Measurements from ENCODE around the gene WDR76. TPM values are rescaled to one million over a fixed set of nuclear protein-coding genes. Genes with fewer than 3 reads are reported as not detected.

The WDR76 gene
- 3.9 and 26.1 TPM in 2 replicates for total RNA-seq

DNA sequence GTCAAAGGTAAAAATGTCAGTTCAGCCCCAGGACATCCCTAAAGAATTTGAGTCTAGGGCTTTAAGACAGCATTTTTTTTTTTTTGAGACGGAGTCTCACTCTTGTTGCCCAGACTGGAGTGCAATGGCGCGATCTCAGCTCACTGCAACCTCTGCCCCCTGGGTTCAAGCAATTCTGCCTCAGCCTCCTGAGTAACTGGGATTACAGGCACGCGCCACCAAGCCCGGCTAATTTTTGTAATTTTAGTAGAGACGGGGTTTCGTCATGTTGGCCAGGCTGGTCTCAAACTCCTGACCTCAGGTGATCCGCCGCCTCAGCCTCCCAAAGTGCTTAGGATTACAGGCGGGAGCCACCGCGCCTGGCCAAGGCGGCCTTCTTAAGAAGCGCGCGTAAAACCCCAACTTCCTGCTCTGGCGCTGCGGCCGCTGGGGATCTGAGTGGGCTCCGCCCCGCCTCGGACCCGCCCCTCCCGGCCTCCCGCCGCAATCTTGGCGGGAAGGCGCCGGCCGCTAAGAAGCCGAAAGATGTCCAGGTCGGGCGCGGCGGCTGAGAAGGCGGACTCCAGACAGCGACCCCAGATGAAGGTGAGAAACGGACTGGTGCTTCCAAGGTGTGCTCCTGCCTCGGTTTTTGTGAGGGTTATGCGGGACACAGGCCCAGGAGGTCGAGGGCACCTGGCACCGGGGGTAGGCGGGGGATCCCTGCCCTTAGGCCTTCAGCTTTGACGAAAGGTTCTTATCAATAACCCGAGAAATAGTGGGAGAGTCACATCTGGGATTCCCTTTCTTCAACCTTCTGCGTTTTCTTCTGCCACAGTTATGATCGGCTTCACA is at the start of gene WDR76:
WDR76 (plus strand) TSS at position 495 of the 834 bp plus-strand sequence; CDS start at position 526, 31 bp downstream.

DNA sequence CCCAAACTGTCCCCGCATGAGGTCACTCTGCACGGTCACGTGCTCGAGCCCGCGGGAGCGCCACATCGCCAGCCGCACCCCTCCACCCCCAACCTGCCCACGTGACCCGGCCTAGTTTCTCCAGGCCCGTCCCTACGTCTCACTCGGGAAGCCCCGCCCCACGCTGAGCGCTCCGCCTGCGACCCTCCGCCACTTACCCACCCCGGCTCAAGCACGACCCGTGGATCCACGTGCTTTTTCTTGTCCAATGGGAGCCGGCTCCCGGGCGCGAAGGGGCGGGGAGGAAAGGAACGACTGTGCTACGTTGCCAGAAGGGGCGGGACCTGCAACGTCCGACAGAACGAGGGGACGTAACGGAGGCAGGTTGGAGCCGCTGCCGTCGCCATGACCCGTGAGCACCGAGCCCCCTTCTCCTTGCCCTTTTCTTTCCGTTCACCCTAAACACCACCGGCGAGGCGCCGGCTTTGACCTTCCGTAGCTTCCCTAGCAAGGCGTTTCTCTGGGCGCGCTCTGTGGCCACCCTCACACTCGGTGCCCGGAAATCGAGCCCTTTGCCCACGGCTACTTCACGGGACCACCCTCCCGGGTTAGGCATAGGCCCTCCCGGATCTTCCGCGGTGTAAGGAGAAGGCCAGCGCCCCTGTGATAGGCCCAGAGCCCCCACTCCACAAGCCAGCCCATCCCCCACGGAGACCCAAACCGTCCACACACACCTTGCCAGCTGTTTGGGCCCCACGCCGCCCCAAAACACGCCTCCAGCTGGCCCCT is 34.6 kb upstream of the WDR76 start, which contains the start of gene SERF2:
SERF2 (plus strand) TSS at position 328 of the 768 bp plus-strand sequence; CDS start at position 385, 57 bp downstream.

DNA sequence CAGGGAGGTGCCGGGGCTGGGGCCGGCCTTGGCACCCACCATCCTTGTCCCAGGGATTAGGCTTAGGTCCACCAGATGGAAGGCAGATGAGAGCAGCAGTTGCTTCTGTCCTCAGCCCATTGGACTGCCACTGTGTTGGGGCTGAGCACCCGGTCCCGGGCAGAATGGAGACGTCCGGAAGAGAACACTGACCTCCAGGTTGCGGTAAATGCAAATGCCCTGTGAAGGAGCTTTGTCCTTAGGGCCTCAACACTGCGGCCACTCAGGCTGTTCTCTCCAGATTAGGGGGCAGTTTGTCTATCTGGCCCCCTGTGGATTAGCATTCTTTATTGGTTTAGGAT is 26.9 kb upstream of the WDR76 start, which contains the start of gene SERINC4:
SERINC4 (minus strand) TSS at position 276 of the 341 bp plus-strand sequence; CDS start at position 42, 234 bp downstream.

DNA sequence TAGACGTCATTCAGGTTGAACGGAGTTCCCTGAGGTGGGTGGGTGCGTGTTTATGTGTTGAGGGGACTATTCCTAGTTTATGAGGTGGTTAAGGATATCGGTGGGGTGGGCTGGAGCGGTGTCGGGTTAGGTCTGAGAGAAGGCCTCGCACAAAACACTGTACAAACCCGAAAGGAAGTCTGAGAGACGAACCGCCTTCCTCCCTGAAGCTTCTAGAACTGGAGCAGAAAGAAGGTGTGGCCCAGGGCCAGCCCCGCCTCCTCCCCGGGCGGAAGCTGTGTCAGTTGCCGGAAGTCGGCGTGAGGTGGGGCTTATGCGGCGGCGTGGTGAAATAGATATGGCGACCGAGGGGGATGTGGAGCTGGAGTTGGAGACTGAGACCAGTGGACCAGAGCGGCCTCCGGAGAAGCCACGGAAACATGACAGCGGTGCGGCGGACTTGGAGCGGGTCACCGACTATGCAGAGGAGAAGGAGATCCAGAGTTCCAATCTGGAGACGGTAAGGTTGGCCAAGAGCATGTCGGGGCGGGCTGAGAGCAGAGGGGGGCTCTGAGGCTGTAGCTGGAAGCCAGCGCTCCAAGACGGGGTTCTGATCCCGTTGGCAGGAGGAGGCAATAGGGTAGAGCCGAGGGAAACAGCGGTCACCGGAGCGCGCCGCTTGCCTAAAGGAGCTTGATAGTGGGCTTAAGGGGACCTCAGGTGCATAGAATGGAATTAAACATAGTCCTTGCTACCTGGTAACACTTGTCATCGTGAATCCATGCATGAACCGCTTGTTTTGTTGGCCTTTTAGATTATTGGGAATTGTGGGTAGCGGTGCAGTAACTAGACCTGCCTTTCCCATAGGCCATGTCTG is 26.3 kb upstream of the WDR76 start, which contains the start of gene HYPK:
HYPK (plus strand) TSS at position 314 of the 856 bp plus-strand sequence; CDS start at position 338, 24 bp downstream.

DNA sequence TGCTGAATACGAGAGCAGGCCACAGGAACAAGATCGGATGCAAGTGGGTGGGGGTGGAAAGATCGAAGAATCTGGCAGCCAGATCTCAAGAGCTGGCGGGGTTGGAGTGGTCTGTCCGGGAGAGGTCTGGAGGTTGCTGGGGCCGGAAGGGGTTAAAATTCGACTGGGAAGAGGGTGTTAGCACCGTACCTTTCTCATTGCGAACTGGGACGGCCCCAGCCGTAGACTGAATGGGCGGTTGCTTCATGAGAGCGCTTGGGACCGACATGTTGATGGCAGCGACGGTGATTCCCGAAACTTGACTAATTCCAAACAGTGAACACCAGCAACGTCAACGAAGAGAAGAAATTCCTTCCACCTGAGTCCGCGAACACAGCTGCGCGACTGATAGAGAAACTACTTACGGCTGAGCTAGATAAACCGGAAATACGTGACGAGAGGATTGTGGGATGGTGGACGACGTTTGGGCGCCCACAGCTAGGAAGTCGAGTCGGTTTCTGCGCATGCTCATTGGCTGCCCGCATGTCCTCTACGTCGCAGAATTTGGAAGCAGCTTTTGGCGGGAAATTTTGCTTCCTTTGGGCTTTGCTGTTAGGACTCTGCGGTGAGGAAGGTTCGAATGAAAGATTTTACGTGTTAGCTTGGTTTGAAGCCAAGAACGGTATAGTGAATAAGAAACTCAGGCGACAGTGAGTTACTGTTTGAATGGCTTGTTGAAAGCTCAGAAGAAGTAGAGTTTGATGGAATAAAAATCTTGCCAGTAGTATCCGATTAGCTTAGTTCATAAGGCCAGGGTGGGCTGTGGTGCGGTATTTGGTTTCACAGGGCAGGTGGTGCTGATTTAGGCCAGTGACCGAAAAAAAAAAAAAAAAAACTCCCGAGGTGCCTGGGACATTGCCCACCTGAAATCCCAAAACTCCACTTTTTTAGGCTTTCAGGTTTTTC is 2.2 kb upstream of the WDR76 start, which contains the start of gene MFAP1:
MFAP1 (minus strand) TSS at position 389 of the 945 bp plus-strand sequence; CDS start at position 268, 121 bp downstream.

Other genes with a start within 250 kb of the WDR76 start
- gene PPIP5K1, start 236.8 kb upstream of the WDR76 start, total RNA-seq: 16.1 and 61.7 TPM in 2 replicates
- gene CKMT1B, start 233.0 kb upstream of the WDR76 start, total RNA-seq: 0.85 TPM in 1 of 2 replicates, not detected in the other
- gene STRC, start 208.2 kb upstream of the WDR76 start, total RNA-seq: 0.28 TPM in 1 of 2 replicates, not detected in the other
- 0.96 and 1.1 TPM in 2 replicates for gene CATSPER2, start 178.2 kb upstream of the WDR76 start, total RNA-seq
- gene CKMT1A, start 133.1 kb upstream of the WDR76 start, total RNA-seq: not detected in 2 replicates
- 187 and 208 TPM in 2 replicates for gene PDIA3, start 80.6 kb upstream of the WDR76 start, total RNA-seq
- gene ELL3, start 50.0 kb upstream of the WDR76 start, total RNA-seq: 1.7 and 1.9 TPM in 2 replicates
- gene SERF2, start 34.7 kb upstream of the WDR76 start, total RNA-seq: 568 and 1,723 TPM in 2 replicates
- not detected in 2 replicates for gene SERINC4, start 26.8 kb upstream of the WDR76 start, total RNA-seq
- gene HYPK, start 26.4 kb upstream of the WDR76 start, total RNA-seq: 6.8 and 16.3 TPM in 2 replicates
- 32.1 and 43.1 TPM in 2 replicates for gene MFAP1, start 2.3 kb upstream of the WDR76 start, total RNA-seq

Measured in regular cardiac myocyte (primary cell).